HG02973 (cell line): Measurements from ENCODE around the gene PYGB.
"Not testable (repeated sequence)": the region's sequence is repeated elsewhere in the genome, so short reads cannot be mapped to it uniquely, and the experiment has no call there.

ENCODE experiments used
- ATAC-seq: cut with Tn5 transposase; IDR thresholded peaks from one replicate; pipeline ENCODE4 v1.9.1; 2021; ENCODE audit warnings: moderate library complexity; ENCODE audit not compliant: unreplicated experiment

PYGB gene

GRCh38 chr20:25229486-25230165, 18.3 kb upstream of the PYGB start:
- ATAC-seq, result no peak

- no peak for ATAC-seq
Measured at GRCh38 chr20:25230166-25230831, 17.6 kb upstream of the PYGB start.

GRCh38 chr20:25233016-25233772, 14.7 kb upstream of the PYGB start:
- no peak for ATAC-seq

GRCh38 chr20:25234009-25234849, 13.7 kb upstream of the PYGB start:
- ATAC-seq, result not testable (repeated sequence)

GRCh38 chr20:25236450-25237304, 11.2 kb upstream of the PYGB start:
- ATAC-seq, result no peak

- peak; percentile 54 for ATAC-seq
Measured at GRCh38 chr20:25237610-25238318, 10.1 kb upstream of the PYGB start.

- ATAC-seq, result no peak
Measured at GRCh38 chr20:25238319-25239037, 9.4 kb upstream of the PYGB start.

- ATAC-seq, result no peak
Measured at GRCh38 chr20:25239387-25240370, 8.2 kb upstream of the PYGB start.

GRCh38 chr20:25240851-25241658, 6.8 kb upstream of the PYGB start:
- not testable (repeated sequence) for ATAC-seq

- ATAC-seq, result not testable (repeated sequence)
Measured at GRCh38 chr20:25241659-25241955, 6.3 kb upstream of the PYGB start.

- no peak for ATAC-seq
Measured at GRCh38 chr20:25242231-25242630, 5.7 kb upstream of the PYGB start.

GRCh38 chr20:25243416-25243979, 4.4 kb upstream of the PYGB start:
- no peak for ATAC-seq

- ATAC-seq, result no peak
Measured at GRCh38 chr20:25244976-25245375, 2.9 kb upstream of the PYGB start.

- no peak for ATAC-seq
Measured at GRCh38 chr20:25245461-25245860, 2.4 kb upstream of the PYGB start.

- no peak for ATAC-seq
Measured at GRCh38 chr20:25246182-25246999, 1.5 kb upstream of the PYGB start.

GRCh38 chr20:25247000-25247517, 826 bp upstream of the PYGB start:
- no peak for ATAC-seq
